Measurements from ENCODE around the gene ANKRD18A. TPM values are rescaled to one million over a fixed set of nuclear protein-coding genes. Genes with fewer than 3 reads are reported as not detected.

Gene ANKRD18A
- total RNA-seq, 1 experiment from 2014 or later: 14.4 TPM

- H4K20me1 ChIP-seq (ENCODE audit: control insufficient read depth, insufficient read depth, insufficient read length): no peaks in the 10 kb centered on the region
- H3K23ac ChIP-seq (ENCODE audit: insufficient read length, low read depth, low read length): no peak overlapping the region
- Mint-ChIP-seq H3K4me3 (no peak overlapping the region), H3K36me3 (ENCODE audit: insufficient read depth in 1 of 3, low read depth in 3 of 3) (peaks cover 0 to 11% (median 5%) of the 10 kb centered on the region in 3 experiments; a peak in 4 of 7 replicates), H3K27ac (no peak overlapping the region), H3K9me3 (peaks cover 7 to 10% of the 10 kb centered on the region in 2 experiments), H3K27me3 (ENCODE audit: low read depth) (no peaks in the 10 kb centered on the region), H3K4me1 (peaks cover 7 to 8% of the 10 kb centered on the region in 2 experiments; a peak in 3 of 4 replicates)
- no peak overlapping the region for H3K4ac ChIP-seq (ENCODE audit: low read depth, low read length)
- H3K9ac ChIP-seq (ENCODE audit: extremely low read depth, insufficient read length, low read length): no peak overlapping the region
- WGBS (ENCODE audit: extremely low coverage, insufficient read length, low lambda C conversion rate): no CpG with 5 or more reads among the region's 10 CpGs
- no peaks in the 10 kb centered on the region for H3K27me3 ChIP-seq (ENCODE audit: insufficient read depth, low read length)
- no peak overlapping the region for H3K56ac ChIP-seq (ENCODE audit: insufficient read length, low read depth, low read length)
- no peak overlapping the region for H4K5ac ChIP-seq (ENCODE audit: insufficient read length, low read depth, low read length)
- no peak overlapping the region for H3K18ac ChIP-seq (ENCODE audit: insufficient read length, low read depth, low read length)
- H2BK15ac ChIP-seq (ENCODE audit: low read depth, low read length): no peak overlapping the region
- H3K23me2 ChIP-seq (ENCODE audit: insufficient read length, low read depth, low read length, poor library complexity, severe bottlenecking): no peaks in the 10 kb centered on the region
- H2AK5ac ChIP-seq (ENCODE audit: insufficient read length, low read length): no peak overlapping the region
- no peak overlapping the region for H2BK120ac ChIP-seq (ENCODE audit: low read depth, low read length, poor library complexity, severe bottlenecking)
- TF ChIP-seq, protein P1, sequence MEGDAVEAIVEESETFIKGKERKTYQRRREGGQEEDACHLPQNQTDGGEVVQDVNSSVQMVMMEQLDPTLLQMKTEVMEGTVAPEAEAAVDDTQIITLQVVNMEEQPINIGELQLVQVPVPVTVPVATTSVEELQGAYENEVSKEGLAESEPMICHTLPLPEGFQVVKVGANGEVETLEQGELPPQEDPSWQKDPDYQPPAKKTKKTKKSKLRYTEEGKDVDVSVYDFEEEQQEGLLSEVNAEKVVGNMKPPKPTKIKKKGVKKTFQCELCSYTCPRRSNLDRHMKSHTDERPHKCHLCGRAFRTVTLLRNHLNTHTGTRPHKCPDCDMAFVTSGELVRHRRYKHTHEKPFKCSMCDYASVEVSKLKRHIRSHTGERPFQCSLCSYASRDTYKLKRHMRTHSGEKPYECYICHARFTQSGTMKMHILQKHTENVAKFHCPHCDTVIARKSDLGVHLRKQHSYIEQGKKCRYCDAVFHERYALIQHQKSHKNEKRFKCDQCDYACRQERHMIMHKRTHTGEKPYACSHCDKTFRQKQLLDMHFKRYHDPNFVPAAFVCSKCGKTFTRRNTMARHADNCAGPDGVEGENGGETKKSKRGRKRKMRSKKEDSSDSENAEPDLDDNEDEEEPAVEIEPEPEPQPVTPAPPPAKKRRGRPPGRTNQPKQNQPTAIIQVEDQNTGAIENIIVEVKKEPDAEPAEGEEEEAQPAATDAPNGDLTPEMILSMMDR (conservative IDR thresholded peaks at IDR 0.05): no peak
- H3K14ac ChIP-seq (ENCODE audit: insufficient read depth, low read length): no peak overlapping the region
- no peak for DNase-seq
- H3K4me2 ChIP-seq (ENCODE audit: insufficient read depth, insufficient read length, low read length): no peak overlapping the region
- no peak overlapping the region for H4K91ac ChIP-seq (ENCODE audit: insufficient read length, low read depth, low read length)
- H2AFZ ChIP-seq (ENCODE audit: low read length): no peak overlapping the region
- H2BK5ac ChIP-seq (ENCODE audit: insufficient read length, low read length): no peak overlapping the region
- no peaks in the 10 kb centered on the region for H3K79me1 ChIP-seq (ENCODE audit: insufficient read depth, low read depth, low read length, poor library complexity, severe bottlenecking)
- no peaks in the 10 kb centered on the region for H3K79me2 ChIP-seq (ENCODE audit: insufficient read depth, low read length)
- no peaks in the 10 kb centered on the region; the same call in 1 of the 2 replicates for H3K4me1 ChIP-seq (ENCODE audit: insufficient read depth, low read length)
- H3K27ac ChIP-seq (ENCODE audit: insufficient read length, low read depth, low read length): no peak overlapping the region
- no peak overlapping the region for H2BK20ac ChIP-seq (ENCODE audit: low read depth, low read length, poor library complexity, severe bottlenecking)
- no peak overlapping the region for H2BK12ac ChIP-seq (ENCODE audit: insufficient read length, low read depth, low read length)
- H4K8ac ChIP-seq (replicated peaks; ENCODE audit: insufficient read length, low read depth, low read length): no peak overlapping the region
- no peak overlapping the region for H3T11ph ChIP-seq (ENCODE audit: low read length)
- H3K9me3 ChIP-seq (ENCODE audit: control insufficient read depth, low read depth, low read length): no peaks in the 10 kb centered on the region
These were observed 92.9 kb downstream of the ANKRD18A start for GRCh38 chr9:38527503-38527902.

Measured in H9 (cell line).